HG02798 (cell line): ENCODE data around the gene SMCO1.
"Not testable (repeated sequence)": the region's sequence is repeated elsewhere in the genome, so short reads cannot be mapped to it uniquely, and the experiment has no call there.

Experiments used
- ATAC-seq: cut with Tn5 transposase; IDR thresholded peaks from one replicate; pipeline ENCODE4 v1.9.1; 2021; ENCODE audit warnings: mild to moderate bottlenecking; ENCODE audit not compliant: unreplicated experiment, poor library complexity

The SMCO1 gene

DNA sequence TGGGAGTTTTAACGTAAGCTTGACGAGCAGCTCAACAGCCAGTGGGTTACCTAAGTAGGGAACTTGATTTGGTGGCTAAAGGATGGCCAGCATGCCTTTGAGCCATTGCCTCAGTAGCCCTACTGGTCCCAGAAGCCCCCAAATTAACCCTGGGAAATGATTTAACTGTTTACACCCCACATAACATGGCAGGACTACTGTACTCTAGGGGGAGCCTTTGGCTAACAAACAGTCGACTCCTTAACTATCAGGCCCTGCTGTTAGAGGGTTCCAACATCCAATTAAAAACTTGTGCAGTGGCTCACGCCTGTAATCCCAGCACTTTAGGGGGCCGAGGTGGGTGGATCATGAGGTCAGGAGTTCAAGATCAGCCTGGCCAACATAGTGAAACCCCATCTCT is 9.4 kb upstream of the SMCO1 start:
- ATAC-seq, result no peak

DNA sequence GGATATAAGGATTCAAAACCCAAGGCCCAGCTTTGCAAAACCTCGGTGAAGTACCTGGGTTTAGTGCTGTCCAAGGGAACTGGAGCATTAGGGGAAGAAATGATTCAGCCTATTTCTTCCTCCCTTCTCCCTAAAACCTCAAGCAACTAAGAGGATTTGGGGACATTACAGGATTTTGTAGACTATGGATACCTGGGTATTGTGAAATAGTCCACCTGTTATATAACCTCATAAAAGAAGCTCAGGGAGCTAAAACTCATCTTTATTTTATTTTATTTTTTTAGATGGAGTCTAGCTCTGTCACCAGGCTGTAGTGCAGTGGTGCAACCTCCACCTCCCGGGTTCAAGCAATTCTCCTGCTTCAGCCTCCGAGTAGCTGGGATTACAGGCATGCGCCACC is 8.7 kb upstream of the SMCO1 start:
- no peak for ATAC-seq

DNA sequence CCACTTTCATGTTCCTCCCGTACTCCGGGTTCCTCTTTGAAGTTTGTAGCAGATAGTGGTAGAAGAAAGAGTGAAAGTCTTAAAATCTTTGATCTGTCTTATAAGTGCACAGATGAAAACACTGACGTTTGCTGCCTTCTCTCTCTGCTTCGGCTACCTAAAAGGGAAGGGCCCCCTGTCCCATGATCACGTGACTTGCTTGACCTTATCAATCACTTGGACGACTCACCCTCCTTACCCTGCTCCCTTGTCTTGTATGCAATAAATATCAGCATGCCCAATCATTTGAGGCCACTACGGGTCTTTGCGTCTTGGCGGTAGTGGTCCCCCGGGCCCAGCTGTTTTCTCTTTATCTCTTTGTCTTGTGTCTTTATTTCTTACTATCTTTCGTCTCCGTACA is 6.1 kb upstream of the SMCO1 start:
- not testable (repeated sequence) for ATAC-seq

DNA sequence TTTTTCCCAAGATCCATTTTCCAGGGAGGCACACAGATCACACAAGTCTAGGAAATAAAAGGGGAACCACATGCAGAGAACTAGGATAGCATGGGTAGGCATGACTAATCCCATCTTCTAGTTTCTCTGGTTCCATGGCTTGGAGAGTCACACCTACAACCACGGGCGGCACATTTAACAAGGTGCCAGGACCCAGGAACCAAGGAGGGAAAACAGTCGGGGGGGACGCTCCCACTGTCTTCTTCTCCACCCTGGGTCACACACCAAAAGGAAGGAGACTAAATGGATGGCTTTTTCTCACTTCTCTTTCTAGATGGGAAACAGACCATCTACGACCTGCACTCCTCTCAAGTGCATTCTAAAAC is 4.6 kb upstream of the SMCO1 start:
- ATAC-seq, result no peak

DNA sequence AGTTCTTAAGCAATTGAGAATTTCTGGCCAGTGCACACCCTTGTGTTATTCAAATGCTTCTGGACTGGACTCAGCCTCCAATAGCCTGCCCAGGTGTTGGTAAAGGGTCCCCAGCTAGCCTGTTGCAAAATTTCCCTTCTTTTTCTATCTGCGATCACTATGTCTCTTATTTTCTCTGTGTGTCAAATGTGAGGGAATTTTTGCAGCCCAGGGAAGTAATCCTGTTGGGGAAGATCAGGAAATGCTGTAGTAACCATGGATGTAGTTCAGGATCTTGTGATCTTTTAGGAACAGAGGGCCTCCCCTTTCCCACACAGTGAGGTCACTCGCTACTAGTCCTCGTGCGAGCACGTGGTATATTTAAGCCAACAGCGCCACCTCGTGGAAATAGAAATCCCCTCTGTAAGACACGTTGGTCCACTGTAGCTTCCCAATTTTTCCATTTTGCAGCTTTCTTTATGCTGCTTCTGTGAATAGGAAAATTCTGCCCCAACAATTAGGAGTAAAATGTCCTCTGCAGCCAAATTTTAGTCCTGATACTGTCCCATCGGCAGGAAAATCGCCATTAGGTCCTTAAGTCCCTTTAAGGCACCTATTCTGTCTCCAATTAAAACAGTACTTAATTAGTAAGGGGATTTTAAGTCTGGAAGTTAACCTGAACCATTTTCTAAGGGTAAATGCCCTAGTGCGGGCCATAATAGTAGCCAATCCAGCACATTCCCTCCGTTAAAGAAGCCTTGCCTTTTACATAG is 4.0 kb upstream of the SMCO1 start:
- no peak for ATAC-seq

DNA sequence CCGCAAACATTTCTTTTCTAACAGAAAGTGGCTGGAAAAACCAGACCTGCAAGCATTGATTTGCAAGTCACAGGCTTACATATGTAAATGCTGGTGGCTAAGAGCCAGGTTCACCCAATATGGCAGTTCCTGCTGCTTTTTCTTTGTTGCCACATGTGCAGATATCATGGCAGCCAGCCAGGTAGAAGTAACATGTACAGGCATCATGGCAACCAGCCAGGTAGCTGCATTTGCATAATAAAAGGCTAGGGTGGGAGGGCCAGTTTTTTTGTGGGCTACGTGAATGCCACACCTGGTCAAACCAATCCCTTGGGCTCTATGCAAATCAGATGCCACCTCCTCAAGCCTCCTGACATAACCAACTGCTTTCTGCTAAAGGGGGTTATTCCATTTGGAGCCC is 2.8 kb upstream of the SMCO1 start:
- ATAC-seq, result no peak

DNA sequence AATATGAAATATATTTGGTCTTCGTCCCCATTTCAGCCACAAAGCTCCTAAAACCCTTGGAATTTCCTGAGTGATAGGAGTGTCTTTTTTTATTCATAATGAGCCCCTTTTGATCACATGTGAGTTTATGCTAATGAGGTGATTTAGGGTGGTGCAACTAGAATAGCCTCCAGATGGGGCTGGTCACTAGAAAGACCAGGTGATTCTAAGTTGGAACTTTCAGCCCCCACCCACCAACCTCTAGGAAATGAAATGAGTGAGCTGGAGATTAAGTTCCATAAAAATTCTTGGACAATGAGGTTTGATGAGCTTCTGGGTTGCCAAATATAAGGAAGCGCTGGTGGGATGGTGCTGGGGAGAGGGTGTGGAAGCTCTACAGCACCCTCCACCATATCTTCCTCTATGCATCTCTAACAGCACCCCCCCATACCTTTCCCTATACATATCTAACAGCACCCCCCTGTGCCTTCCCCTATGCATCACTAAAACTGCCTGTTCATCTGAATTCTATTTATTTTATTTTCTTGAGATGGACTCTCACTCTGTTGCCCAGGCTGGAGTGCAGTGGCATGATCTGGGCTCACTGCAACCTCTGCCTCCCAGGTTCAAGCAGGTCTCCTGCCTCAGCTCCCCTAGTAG is 2.1 kb upstream of the SMCO1 start:
- ATAC-seq, result no peak

DNA sequence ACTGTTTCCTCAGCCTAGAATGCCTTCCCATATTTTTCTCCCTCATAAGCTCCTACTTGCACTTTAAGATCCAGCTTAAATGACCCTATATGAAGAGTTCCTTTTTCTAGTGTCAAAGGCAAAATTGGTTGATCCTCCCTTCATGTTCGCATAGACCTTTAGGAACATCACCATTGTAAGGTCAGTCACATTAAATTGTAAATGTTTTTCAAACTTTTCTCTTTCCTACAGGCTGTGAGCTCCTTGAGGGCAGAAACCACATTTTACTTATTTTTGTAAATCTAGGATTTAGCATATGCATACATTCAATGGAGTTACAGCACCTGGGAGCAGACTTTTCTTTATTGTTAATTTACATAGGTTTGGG is 813 bp downstream of the SMCO1 start:
- ATAC-seq, result no peak

DNA sequence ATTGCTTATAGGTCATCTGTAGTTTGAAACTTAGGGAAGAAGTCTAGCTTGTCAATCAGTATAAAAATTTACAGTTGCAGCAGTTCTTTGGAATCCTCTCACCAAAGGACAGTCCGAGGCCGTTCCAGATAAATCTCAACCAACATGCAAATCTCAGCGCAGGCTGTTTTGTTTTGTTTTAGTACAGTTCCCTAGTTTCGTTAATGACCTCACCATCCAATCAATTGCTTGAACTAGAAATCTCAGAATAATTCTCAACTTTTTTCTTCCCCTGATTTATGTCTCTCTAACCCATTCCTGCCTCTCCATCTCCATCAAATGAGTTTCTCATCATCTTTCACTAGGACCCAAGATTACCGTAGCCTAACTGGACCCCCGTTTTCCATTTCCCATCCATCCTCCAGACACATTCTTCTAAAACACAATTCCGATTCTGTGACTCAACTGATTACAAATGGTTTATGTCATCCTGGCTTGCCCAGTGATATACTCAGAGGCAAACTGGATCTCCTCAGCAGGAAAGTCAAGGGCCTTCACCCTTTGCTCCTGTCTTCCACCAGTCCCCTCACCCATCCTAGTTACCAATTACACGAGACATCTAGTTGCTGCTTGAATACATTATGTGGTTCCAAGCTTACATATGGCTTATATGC is 1.3 kb downstream of the SMCO1 start:
- ATAC-seq, result no peak

DNA sequence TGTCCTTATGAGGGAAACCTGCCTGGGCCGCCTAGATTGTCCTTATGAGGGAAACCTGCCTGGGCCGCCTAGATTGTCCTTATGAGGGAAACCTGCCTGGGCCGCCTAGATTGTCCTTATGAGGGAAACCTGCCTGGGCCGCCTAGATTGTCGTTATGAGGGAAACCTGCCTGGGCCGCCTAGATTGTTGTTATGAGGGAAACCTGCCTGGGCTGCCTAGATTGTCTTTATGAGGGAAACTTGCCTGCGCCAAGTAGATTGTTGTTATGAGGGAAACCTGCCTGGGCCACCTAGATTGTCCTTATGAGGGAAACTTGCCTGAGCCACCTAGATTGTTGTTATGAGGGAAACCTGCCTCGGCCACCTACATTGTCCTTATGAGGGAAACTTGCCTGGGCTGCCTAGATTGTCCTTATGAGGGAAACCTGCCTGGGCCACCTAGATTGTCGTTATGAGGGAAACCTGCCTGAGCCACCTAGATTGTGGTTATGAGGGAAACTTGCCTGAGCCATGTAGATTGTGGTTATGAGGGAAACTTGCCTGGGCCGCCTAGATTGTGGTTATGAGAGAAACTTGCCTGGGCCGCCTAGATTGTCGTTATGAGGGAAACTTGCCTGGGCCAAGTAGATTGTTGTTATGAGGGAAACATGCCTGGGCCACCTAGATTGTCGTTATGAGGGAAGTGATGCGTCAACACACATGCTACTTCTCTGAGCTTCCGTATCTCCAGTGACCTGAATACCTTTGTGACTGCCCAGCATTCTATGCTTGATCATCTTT is 3.3 kb downstream of the SMCO1 start:
- not testable (repeated sequence) for ATAC-seq

DNA sequence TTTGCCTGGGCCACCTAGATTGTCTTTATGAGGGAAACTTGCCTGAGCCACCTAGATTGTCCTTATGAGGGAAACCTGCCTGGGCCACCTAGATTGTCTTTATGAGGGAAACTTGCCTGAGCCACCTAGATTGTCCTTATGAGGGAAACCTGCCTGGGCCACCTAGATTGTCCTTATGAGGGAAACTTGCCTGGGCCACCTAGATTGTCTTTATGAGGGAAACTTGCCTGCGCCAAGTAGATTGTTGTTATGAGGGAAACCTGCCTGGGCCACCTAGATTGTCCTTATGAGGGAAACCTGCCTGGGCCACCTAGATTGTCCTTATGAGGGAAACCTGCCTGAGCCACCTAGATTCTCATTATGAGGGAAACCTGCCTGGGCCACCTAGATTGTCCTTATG is 4.0 kb downstream of the SMCO1 start:
- ATAC-seq, result not testable (repeated sequence)

DNA sequence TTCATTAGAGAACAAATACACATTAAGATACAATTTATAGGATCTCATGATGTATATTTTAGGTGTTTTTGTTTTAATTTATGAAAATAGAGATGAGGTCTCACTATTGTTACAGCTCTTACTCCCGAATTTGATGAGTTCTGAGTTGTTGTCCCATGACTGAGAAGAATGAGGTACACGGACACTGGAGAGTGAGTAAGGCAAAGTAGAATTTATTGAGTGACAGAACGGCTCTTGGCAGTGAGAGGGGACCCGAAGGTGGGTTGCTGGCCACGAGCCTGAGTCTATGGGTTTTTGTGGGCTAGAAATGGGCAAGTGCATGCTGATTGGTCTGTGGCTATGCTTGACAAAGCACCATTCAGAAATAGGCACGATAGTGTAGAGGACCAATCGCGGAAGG is 8.5 kb downstream of the SMCO1 start:
- no peak for ATAC-seq

DNA sequence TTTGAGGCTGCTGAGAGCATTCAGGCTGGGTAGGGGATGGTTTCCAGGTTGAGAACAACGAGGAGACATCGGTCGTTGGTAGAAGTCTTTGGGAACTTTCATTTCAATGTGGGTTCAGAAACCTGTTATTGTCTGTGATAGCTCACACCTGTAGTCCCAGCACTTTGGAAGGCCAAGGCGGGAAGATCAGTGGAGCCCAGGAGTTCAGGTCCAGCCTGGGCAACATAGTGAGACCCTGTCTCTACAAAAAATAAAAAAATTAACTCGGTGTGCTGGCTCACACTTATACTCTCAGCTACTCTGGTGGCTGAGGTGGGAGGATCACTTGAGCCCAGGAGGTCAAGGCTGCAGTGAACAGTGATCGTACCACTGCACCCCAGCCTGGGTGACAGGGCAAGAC is 10.6 kb downstream of the SMCO1 start:
- no peak for ATAC-seq

DNA sequence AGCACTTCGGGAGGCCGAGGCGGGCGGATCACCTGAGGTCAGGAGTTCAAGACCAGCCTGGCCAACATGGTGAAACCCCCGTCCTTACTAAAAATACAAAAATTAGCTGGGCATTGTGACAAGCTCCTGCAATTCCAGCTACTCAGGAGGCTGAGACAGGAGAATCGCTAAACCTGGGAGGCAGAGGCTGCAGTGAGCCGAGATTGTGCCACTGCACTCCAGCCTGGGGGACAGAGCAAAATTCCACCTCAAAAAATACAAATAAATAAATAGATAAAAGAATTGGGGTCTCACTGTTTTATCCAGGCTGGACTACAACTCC is 11.1 kb downstream of the SMCO1 start:
- ATAC-seq, result not testable (repeated sequence)

DNA sequence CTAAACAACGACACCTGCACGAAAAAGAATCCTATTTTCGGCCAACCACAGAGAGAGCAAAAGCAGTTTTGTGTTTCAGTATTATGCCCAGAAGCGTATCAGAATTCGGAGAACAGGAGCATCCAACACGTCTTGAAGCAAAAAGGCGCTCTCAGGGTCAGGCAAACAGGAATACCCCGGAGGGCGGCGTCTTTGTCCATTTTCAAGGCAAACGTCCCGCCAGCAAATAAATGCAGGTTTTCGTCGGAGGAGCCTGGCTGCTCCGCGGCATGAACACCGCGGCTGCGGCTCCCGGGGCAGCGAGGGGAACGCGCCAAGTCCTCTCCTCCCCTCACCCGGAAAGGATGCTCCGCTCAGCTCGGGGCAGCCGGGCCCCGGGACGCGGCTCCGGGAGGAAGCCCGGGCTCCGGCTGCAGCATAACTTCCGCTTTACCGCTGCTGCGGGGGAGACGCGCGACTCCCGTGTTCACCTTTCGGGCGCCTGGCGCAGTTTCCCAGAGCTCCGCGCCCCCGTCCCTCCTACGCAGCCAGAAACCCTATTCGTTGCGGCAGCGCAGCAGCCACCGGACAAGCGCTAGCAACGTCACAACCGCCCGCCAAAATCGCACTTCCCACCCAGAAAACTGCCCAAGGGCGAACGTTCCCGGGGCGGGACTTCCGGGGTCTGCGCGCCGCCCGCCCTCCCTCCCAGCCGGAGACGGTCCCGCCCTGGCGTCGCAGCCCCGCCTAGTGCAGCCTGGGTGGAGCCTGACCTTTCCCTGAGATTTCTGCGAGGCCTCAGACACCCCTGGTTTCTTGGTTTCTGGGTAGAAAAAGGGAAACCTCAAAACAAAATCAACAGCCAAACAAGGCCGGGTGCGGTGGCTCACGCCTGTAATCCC is 11.7 kb downstream of the SMCO1 start, which contains the start of gene RNF168:
Gene RNF168 (minus strand): TSS at position 573 of the 881 bp plus-strand sequence. CDS start 595 bp downstream, outside the sequence.
- ATAC-seq, result peak; percentile 87

DNA sequence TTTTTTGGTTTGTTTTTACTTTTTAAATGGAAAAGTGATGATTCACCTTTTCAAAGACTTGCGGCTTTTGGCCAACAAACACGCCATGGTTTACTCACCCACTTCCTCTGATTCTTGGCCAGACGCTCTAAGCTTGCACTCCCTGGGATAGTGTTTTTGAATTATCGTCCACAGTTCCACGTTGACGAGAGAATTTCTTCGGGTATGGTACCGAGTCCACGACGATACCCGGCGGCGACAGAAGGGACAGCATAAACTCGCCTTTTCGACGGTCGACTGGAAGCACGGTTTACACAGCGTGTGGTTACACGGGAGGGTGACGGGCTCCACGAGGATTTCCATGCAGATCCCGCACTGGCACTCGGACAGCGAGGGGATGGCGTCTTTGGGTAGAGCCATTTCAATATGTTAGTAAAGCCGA is 12.4 kb downstream of the SMCO1 start:
- ATAC-seq, result peak; percentile 1

DNA sequence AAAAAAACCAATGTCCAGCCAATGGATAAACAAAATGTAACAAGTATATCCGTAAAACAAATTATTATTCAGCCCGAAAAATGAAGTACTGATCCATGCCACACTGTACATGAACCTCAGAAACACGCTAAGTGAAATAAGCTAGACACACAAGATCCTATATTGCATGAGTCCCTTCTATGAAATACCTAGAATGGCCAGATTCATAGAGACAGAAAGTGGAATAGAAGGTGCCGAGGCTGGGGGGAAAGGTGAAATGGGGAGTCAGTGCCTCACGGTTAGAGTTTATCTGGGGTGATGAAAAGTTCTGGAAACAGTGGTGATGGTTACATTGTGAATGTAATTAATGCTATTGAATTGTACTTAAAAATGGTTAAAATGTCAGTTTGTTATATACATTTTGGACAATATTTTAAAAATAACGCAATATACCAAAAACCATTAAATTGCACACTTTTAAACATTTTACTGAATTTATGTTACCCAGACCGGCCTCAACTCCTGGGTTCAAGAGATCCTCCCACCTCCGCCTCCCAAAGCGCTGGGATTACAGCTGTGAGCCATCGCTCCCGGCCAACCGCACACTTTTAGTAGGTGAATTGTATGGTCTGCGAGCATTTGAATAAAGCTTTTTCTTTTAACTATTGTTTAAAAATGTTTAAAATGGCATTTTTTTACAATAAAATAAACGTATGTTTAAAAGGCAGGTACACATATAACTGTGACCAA is 13.7 kb downstream of the SMCO1 start:
- no peak for ATAC-seq

DNA sequence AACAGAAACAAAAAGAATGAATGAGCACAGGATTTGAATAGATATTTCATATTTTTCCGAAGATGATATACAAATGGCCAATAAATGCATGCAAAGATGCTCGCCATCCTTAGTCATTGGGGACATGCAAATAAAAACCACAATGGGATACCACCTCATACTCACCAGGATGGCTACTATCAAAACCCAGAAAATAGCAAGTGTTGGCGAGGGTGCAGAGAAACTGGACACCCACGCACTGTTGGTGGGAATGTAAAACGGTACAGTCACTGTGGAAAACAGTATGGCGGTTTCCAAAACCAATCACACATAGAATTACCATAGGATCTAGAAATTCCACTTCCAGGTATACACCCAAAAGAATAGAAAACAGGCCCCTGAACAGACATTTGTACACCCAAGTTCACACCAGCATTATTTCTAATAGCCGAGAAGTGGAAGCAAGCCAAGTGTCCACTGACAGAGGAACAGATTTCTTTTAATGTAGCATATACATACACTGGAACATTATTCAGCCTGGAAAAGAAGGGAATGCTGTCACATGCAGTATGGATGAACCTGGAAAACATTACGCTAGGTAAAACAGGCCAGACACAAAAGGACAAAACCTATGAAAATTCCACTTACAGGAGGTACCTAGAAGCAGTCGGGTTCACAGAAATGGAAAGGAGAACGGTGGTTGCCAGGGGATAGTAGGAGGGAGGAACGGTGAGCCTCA is 15.2 kb downstream of the SMCO1 start:
- no peak for ATAC-seq

DNA sequence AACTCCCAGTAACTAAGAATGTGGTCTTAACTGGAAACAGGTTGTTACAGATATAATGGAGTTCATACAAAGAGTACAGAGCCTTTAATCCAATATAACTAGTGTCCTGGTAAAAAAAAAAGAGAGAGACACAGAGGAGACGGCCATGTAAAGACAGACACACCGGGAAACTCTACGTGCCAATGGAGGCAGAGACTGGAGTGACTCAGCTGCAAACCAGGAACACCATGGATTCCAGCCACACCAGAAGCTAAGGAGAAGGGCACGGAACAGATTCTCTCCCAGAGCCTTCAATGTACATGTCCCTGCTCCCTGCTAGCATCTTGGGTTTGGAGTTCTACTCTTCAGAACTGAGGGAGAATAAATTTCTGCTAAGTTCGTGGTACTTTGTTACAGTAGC is 16.1 kb downstream of the SMCO1 start:
- ATAC-seq, result no peak
